ENCODE measurements around the gene MRPS26.

- TF ChIP-seq POLR2A (IDR thresholded peaks at IDR 0.05) = no peak
- no peak for TF ChIP-seq CTCF (IDR thresholded peaks at IDR 0.05)
- TF ChIP-seq POLR2AphosphoS5 (IDR thresholded peaks at IDR 0.05) = no peak
Observed at GRCh38 chr20:3040086-3040485, 5.8 kb upstream of the MRPS26 start.

Measured in breast epithelium (tissue), 3 donors.